ENCODE measurements around the gene CADPS.

The CADPS gene

DNA sequence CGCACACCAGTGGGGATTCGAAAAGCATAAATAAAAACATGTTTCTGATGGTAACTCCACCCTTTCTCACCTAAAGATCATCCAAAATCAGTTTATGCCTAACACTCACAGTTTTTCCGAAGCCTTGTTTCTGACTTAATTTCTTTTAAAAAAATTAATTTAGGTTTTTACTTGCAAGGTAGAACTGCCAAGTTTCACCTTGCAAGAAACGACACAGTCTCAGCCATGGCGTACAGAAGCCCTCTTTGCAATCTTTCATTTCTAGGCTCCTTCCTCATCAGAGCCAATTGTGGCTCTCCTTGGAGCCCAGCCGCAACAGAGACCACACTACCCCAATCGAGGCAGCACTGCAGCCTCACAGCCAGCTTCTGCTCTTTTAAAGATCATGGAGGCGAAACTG, 470.9 kb downstream of the CADPS start:
- no peak for TF ChIP-seq CSDC2 (CRISPR knock-in tag; IDR thresholded peaks at IDR 0.05)
- TF ChIP-seq SNAI2 (CRISPR knock-in tag; IDR thresholded peaks at IDR 0.05) = no peak
- TF ChIP-seq TCF4 (CRISPR knock-in tag; IDR thresholded peaks at IDR 0.05; ENCODE audit: borderline replicate concordance) = no peak
- no peak for TF ChIP-seq ZFP30 (CRISPR knock-in tag; IDR thresholded peaks at IDR 0.05)
- no peak for TF ChIP-seq ZNF565 (CRISPR knock-in tag; conservative IDR thresholded peaks at IDR 0.05; ENCODE audit: low read depth)
- TF ChIP-seq POU6F1 (CRISPR knock-in tag; IDR thresholded peaks at IDR 0.05; ENCODE audit: borderline replicate concordance, low read depth) = no peak
- no peak for TF ChIP-seq TOX (CRISPR knock-in tag; IDR thresholded peaks at IDR 0.05; ENCODE audit: borderline replicate concordance)
- no peak for TF ChIP-seq ZC3H10 (CRISPR knock-in tag; IDR thresholded peaks at IDR 0.05)
- no peak for TF ChIP-seq ZNF8 (CRISPR knock-in tag; IDR thresholded peaks at IDR 0.05)
- no peak for TF ChIP-seq ARNTL (CRISPR knock-in tag; IDR thresholded peaks at IDR 0.05; ENCODE audit: borderline replicate concordance, low read depth)
- TF ChIP-seq PATZ1 (CRISPR knock-in tag; IDR thresholded peaks at IDR 0.05; ENCODE audit: borderline replicate concordance) = no peak
- TF ChIP-seq TSHZ2 (CRISPR knock-in tag; IDR thresholded peaks at IDR 0.05) = no peak
- no peak for TF ChIP-seq ZNF70 (CRISPR knock-in tag; IDR thresholded peaks at IDR 0.05)
- TF ChIP-seq OSR1 (CRISPR knock-in tag; IDR thresholded peaks at IDR 0.05) = no peak
- TF ChIP-seq ESRRG (CRISPR knock-in tag; IDR thresholded peaks at IDR 0.05) = no peak
- TF ChIP-seq, protein P1, sequence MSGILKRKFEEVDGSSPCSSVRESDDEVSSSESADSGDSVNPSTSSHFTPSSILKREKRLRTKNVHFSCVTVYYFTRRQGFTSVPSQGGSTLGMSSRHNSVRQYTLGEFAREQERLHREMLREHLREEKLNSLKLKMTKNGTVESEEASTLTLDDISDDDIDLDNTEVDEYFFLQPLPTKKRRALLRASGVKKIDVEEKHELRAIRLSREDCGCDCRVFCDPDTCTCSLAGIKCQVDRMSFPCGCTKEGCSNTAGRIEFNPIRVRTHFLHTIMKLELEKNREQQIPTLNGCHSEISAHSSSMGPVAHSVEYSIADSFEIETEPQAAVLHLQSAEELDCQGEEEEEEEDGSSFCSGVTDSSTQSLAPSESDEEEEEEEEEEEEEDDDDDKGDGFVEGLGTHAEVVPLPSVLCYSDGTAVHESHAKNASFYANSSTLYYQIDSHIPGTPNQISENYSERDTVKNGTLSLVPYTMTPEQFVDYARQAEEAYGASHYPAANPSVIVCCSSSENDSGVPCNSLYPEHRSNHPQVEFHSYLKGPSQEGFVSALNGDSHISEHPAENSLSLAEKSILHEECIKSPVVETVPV (CRISPR knock-in tag; IDR thresholded peaks at IDR 0.05) = no peak
- no peak for ATAC-seq

- ATAC-seq = no peak
- TF ChIP-seq ZNF8 (CRISPR knock-in tag; IDR thresholded peaks at IDR 0.05) = no peak
- TF ChIP-seq ISL1 (CRISPR knock-in tag; IDR thresholded peaks at IDR 0.05) = no peak
- no peak for TF ChIP-seq PPARA (CRISPR knock-in tag; IDR thresholded peaks at IDR 0.05; ENCODE audit: borderline replicate concordance)
- TF ChIP-seq CSDC2 (CRISPR knock-in tag; IDR thresholded peaks at IDR 0.05) = no peak
- no peak for TF ChIP-seq TSHZ2 (CRISPR knock-in tag; IDR thresholded peaks at IDR 0.05)
- no peak for TF ChIP-seq ZFP30 (CRISPR knock-in tag; IDR thresholded peaks at IDR 0.05)
- no peak for TF ChIP-seq ARNTL (CRISPR knock-in tag; IDR thresholded peaks at IDR 0.05; ENCODE audit: borderline replicate concordance, low read depth)
- TF ChIP-seq, protein P2, sequence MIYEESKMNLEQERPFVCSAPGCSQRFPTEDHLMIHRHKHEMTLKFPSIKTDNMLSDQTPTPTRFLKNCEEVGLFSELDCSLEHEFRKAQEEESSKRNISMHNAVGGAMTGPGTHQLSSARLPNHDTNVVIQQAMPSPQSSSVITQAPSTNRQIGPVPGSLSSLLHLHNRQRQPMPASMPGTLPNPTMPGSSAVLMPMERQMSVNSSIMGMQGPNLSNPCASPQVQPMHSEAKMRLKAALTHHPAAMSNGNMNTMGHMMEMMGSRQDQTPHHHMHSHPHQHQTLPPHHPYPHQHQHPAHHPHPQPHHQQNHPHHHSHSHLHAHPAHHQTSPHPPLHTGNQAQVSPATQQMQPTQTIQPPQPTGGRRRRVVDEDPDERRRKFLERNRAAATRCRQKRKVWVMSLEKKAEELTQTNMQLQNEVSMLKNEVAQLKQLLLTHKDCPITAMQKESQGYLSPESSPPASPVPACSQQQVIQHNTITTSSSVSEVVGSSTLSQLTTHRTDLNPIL (CRISPR knock-in tag; IDR thresholded peaks at IDR 0.05; ENCODE audit: low read depth) = no peak
- no peak for TF ChIP-seq POU6F1 (CRISPR knock-in tag; IDR thresholded peaks at IDR 0.05; ENCODE audit: borderline replicate concordance, low read depth)
Observed at GRCh38 chr3:62403765-62404164, 471.5 kb downstream of the CADPS start.
